HG03108 (cell line): ENCODE results near the gene LGALS16.
A peak's percentile ranks its signal among the peaks of the same experiment; 100 is the strongest.
"Not testable (repeated sequence)": the region's sequence is repeated elsewhere in the genome, so short reads cannot be mapped to it uniquely, and the experiment has no call there.

Experiments used
- ATAC-seq: cut with Tn5 transposase; IDR thresholded peaks from one replicate; pipeline ENCODE4 v1.9.1; 2021; ENCODE audit warnings: moderate library complexity; ENCODE audit not compliant: unreplicated experiment

The LGALS16 gene

GRCh38 chr19:39677961-39678889 is 22.5 kb downstream of the LGALS16 start:
- no peak for ATAC-seq

GRCh38 chr19:39679056-39679790 is 23.5 kb downstream of the LGALS16 start:
- no peak for ATAC-seq

- ATAC-seq, result no peak
Measured at GRCh38 chr19:39679791-39680168, 24.1 kb downstream of the LGALS16 start.

GRCh38 chr19:39680593-39680992 is 24.9 kb downstream of the LGALS16 start:
- ATAC-seq, result no peak

- ATAC-seq, result no peak
Measured at GRCh38 chr19:39681416-39681815, 25.7 kb downstream of the LGALS16 start.

- ATAC-seq, result no peak
Measured at GRCh38 chr19:39684267-39684666, 28.6 kb downstream of the LGALS16 start.

GRCh38 chr19:39686739-39687138 is 31.0 kb downstream of the LGALS16 start:
- no peak for ATAC-seq

- ATAC-seq, result not testable (repeated sequence)
Measured at GRCh38 chr19:39688637-39689036, 32.9 kb downstream of the LGALS16 start.

- no peak for ATAC-seq
Measured at GRCh38 chr19:39692166-39692565, 36.5 kb downstream of the LGALS16 start.

- ATAC-seq, result no peak
Measured at GRCh38 chr19:39692822-39693221, 37.1 kb downstream of the LGALS16 start.

GRCh38 chr19:39695759-39696158 is 40.0 kb downstream of the LGALS16 start:
- ATAC-seq, result no peak

- ATAC-seq, result no peak
Measured at GRCh38 chr19:39696387-39696786, 40.7 kb downstream of the LGALS16 start.

GRCh38 chr19:39698535-39698934 is 42.8 kb downstream of the LGALS16 start:
- ATAC-seq, result no peak

- no peak for ATAC-seq
Measured at GRCh38 chr19:39701291-39701690, 45.6 kb downstream of the LGALS16 start.

GRCh38 chr19:39704181-39705044 is 48.7 kb downstream of the LGALS16 start, which contains the start of gene LGALS14:
LGALS14 (plus strand) TSS chr19:39704481; CDS start chr19:39704529, 48 bp downstream.
- ATAC-seq, result no peak

- ATAC-seq, result no peak
Measured at GRCh38 chr19:39705578-39706188, 50.0 kb downstream of the LGALS16 start.

GRCh38 chr19:39708594-39708993 is 52.9 kb downstream of the LGALS16 start:
- peak; percentile 36 for ATAC-seq

GRCh38 chr19:39709026-39709872 is 53.5 kb downstream of the LGALS16 start:
- no peak for ATAC-seq
